Heart left ventricle (tissue), 13 donors: ENCODE results near the gene PPCDC.

Experiments
- CTCF ChIP-seq, 12 donors: fragments of 200-600 bp; sonication (generic) in 4 of 12; IDR thresholded peaks; one replicate each; pipeline versions ENCODE4 v1.5.0 to v1.8.0; 2018 to 2022; ENCODE audit warnings: antibody characterized with exemption in 12 of 12, mild to moderate bottlenecking in 5 of 12
- POLR2A ChIP-seq, 2 donors: fragments of 450-650 bp; IDR thresholded peaks; one replicate each; pipeline ENCODE4 v1.6.1; 2017; ENCODE audit warnings: antibody characterized with exemption in 2 of 2, mild to moderate bottlenecking in 2 of 2, moderate library complexity in 2 of 2
- donor health status: ischemic (EF 13 %, LVEDD 7.1; RV severe dilation, severe dysfunction).
- donor health status: DM: no; HTN: yes; CAD: no.
- donor health status: DM: no; HTN: no; CAD: no.
- donor health status: ischemic (EF 25% LVEDD 6.9; RV normal size, moderate dysfunction).
- donor health status: ischemic (EF 25% LVEDD 5.7; RV mildly dilated, moderate dysfunction).
- donor health status: ischemic (EF 35%, LVEDD 5.7; RV mildly dilated, moderate dysfunction).
- donor health status: nonischemic (EF 11% LVEDD 7.7; RV severe dilation, severe dysfunction).
- donor health status: DM: yes; HTN: yes; CAD: no.
- donor health status: PGD.
- donor health status: ischemic (EF 29% LVEDD 5.4; RV normal size, mild dysfunction).
- donor health status: nonischemic (EF 23%, LVEDD 6.1; RV moderate dilation, normal function).

DNA sequence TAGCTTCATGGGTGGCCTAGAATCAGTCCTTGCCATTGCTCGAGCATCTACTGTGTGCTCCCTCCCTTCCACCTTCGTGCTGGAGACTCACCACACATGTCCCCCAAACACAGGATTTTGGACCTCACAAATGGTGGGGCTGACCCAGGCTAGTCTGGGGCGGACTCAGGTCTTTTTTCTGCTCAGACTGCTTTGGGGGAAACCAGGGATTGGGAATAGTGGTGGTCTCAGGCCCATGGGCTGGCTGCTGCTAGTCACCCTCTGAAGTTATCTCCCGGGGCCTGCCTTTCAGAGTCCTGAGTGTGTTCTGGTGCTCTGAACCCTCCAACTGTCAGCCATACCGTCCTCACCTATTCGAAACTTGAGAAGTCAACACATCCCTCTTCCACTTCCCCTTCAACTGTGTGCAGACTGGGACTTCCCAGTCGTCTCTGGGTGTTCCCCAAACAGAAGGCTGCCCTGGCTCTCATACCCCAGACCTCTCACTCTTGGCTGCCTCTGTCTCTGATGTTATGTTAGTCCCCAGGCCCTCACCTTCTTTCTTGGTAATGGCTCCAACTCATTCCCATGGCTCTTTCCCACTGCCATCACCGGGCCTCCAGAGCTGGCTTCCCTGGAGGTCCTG, 46.0 kb downstream of the PPCDC start:
- TF ChIP-seq POLR2A (IDR thresholded peaks at IDR 0.05) (no peak), CTCF (IDR thresholded peaks at IDR 0.05) (no peak)
